ENCODE data around the gene PTPN1.

DNA sequence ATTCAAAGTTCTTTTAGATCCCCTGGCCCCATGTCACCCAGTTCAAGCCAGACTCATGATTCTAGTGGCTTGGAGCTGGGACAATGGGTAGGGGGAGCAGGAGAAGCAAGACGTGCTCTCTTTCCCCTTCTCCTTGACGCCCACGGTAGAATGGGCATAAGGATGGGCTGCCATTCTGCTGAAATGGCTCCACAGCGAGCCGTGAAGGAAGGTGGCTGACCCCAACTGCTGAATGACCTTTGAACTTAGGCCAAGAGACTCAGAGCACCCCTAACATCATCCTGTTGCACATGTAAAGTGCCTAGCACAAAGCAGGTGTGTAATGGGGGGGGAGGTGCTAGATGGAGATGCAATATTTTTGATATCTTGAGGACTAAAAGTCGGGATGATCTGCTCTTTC lies 15.8 kb upstream of the PTPN1 start:
- no peak for TF ChIP-seq ZSCAN5A (tag by site-specific recombination; IDR thresholded peaks at IDR 0.05)
- TF ChIP-seq ZNF174 (tag by site-specific recombination; IDR thresholded peaks at IDR 0.05) = no peak
- no peak for TF ChIP-seq ZNF777 (tag by site-specific recombination; IDR thresholded peaks at IDR 0.05; ENCODE audit: borderline replicate concordance)
- TF ChIP-seq, protein P1, sequence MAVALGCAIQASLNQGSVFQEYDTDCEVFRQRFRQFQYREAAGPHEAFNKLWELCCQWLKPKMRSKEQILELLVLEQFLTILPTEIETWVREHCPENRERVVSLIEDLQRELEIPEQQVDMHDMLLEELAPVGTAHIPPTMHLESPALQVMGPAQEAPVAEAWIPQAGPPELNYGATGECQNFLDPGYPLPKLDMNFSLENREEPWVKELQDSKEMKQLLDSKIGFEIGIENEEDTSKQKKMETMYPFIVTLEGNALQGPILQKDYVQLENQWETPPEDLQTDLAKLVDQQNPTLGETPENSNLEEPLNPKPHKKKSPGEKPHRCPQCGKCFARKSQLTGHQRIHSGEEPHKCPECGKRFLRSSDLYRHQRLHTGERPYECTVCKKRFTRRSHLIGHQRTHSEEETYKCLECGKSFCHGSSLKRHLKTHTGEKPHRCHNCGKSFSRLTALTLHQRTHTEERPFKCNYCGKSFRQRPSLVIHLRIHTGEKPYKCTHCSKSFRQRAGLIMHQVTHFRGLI (tag by site-specific recombination; IDR thresholded peaks at IDR 0.05) = no peak
- no peak for TF ChIP-seq ZNF704 (tag by site-specific recombination; IDR thresholded peaks at IDR 0.05)
- TF ChIP-seq ZNF350 (tag by site-specific recombination; IDR thresholded peaks at IDR 0.05) = no peak
- TF ChIP-seq KLF7 (tag by site-specific recombination; IDR thresholded peaks at IDR 0.05; ENCODE audit: borderline replicate concordance) = no peak
- TF ChIP-seq, protein P2, sequence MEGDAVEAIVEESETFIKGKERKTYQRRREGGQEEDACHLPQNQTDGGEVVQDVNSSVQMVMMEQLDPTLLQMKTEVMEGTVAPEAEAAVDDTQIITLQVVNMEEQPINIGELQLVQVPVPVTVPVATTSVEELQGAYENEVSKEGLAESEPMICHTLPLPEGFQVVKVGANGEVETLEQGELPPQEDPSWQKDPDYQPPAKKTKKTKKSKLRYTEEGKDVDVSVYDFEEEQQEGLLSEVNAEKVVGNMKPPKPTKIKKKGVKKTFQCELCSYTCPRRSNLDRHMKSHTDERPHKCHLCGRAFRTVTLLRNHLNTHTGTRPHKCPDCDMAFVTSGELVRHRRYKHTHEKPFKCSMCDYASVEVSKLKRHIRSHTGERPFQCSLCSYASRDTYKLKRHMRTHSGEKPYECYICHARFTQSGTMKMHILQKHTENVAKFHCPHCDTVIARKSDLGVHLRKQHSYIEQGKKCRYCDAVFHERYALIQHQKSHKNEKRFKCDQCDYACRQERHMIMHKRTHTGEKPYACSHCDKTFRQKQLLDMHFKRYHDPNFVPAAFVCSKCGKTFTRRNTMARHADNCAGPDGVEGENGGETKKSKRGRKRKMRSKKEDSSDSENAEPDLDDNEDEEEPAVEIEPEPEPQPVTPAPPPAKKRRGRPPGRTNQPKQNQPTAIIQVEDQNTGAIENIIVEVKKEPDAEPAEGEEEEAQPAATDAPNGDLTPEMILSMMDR (tag by site-specific recombination; IDR thresholded peaks at IDR 0.05) = no peak
